Common myeloid progenitor, CD34-positive (primary cell): ENCODE data around the gene RAB11FIP4.
A peak's percentile ranks its signal among the peaks of the same experiment; 100 is the strongest.

Source experiments
- CTCF ChIA-PET: fragments of 350-600 bp; sonication (Branson Sonifier 250); formaldehyde crosslinking; loops from one replicate; lab custom pipeline; 2021; ENCODE audit warnings: antibody characterized with exemption; lab: Charles Lee
- POLR2A ChIA-PET: fragments of 350-600 bp; sonication (Branson Sonifier 250); formaldehyde crosslinking; loops from one replicate; lab custom pipeline; 2021; ENCODE audit warnings: antibody characterized with exemption; lab: Charles Lee
- DNase-seq, 3 donors: peaks; one replicate each; pipeline versions ENCODE4 v3.0.0 to v3.0.0-alpha.2; 2013
- H3K27ac ChIP-seq, 2 experiments: 1 replicate in 1 of 2; 2 replicates in 1 of 2; pipeline ENCODE4 v1.7.0; 2013; ENCODE audit warnings: inconsistent platforms in 2 of 2, low read length in 2 of 2, mild to moderate bottlenecking in 2 of 2, low read depth in 1 of 2, moderate library complexity in 1 of 2; ENCODE audit not compliant: severe bottlenecking in 2 of 2, insufficient read depth in 1 of 2, poor library complexity in 1 of 2
- H3K27me3 ChIP-seq, 5 experiments: replicated peaks in 2 of 5; 1 replicate in 3 of 5; 2 replicates in 2 of 5; pipeline versions ENCODE4 v1.6.1 to v1.7.0; 2013; ENCODE audit warnings: low read length in 4 of 5, mild to moderate bottlenecking in 2 of 5, moderate library complexity in 2 of 5, inconsistent platforms in 1 of 5; ENCODE audit not compliant: insufficient read depth in 5 of 5, control insufficient read depth in 4 of 5
- H3K36me3 ChIP-seq, 4 experiments: 1 replicate in 2 of 4; 2 replicates in 2 of 4; pipeline versions ENCODE4 v1.6.1 to v1.7.0; 2013; ENCODE audit warnings: low read length in 3 of 4, control low read depth in 1 of 4, mild to moderate bottlenecking in 1 of 4; ENCODE audit not compliant: control insufficient read depth in 4 of 4, insufficient read depth in 4 of 4
- H3K4me1 ChIP-seq, 4 experiments: 1 replicate in 3 of 4; 2 replicates in 1 of 4; pipeline versions ENCODE4 v1.6.1 to v1.7.1; 2013; ENCODE audit warnings: low read length in 3 of 4, mild to moderate bottlenecking in 3 of 4, control low read depth in 1 of 4, inconsistent platforms in 1 of 4, moderate library complexity in 1 of 4; ENCODE audit not compliant: control insufficient read depth in 4 of 4, insufficient read depth in 4 of 4; ENCODE audit errors: control extremely low read depth in 1 of 4
- H3K4me3 ChIP-seq, 7 experiments: 1 replicate in 4 of 7; 2 replicates in 3 of 7; pipeline versions ENCODE4 v1.5.1 to v1.7.0; 2013; ENCODE audit warnings: mild to moderate bottlenecking in 7 of 7, low read length in 6 of 7, moderate library complexity in 6 of 7, inconsistent platforms in 2 of 7, low read depth in 2 of 7, control low read depth in 1 of 7; ENCODE audit not compliant: insufficient read depth in 4 of 7, control insufficient read depth in 1 of 7; ENCODE audit errors: extremely low read depth in 1 of 7
- H3K9me3 ChIP-seq, 5 experiments: 1 replicate in 4 of 5; 2 replicates in 1 of 5; pipeline versions ENCODE4 v1.6.1 to v1.7.1; 2013; ENCODE audit warnings: low read length in 4 of 5, mild to moderate bottlenecking in 2 of 5, inconsistent platforms in 1 of 5, low read depth in 1 of 5, moderate library complexity in 1 of 5; ENCODE audit not compliant: control insufficient read depth in 4 of 5, insufficient read depth in 2 of 5; ENCODE audit errors: control extremely low read depth in 1 of 5
- WGBS: methylation state at CpG from one replicate; pipeline ENCODE4 v1.1.5; 2013; ENCODE audit not compliant: insufficient coverage; 5-methylcytosine and 5-hydroxymethylcytosine counted together

The RAB11FIP4 gene

DNA sequence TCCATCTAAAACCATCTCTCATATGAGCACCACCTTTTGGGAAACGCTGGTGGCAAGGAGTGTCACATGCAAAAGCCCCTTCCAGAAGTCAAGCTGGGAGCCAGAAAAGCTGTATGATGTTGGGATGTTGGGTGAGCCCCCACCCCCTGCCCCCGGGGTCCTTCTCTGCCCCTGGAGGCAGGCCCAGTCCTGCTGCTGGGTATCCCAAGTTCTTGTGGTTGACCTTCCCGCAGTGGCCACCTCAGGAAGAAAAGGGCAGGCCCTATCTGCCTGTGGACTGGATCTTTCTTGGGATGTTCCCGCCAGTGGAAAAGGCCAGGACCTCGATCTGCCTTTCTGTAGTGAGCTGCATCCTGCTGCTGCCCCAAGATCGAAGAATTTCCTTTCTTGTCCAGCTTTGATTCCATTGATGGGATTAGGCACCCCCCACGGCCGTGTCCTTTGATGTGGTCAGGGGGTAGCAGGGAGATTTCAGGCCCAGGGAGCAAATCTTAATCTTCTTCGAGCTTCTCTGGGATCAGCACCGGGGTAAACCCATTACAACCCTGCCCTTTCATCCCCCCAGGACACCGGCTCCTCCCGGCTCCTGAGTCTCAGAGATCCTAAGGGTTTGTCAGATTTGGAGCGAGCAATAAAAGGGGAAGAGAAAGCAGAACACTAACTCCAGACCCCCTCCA is 165.6 kb downstream of the RAB11FIP4 start:
- Histone ChIP-seq H3K36me3 (no peaks in the 10 kb centered on the region), H3K27me3 (peaks cover 2 to 19% (median 5%) of the 10 kb centered on the region in 5 experiments), H3K4me1 (peaks cover 1 to 32% (median 27%) of the 10 kb centered on the region in 4 experiments), H3K27ac (no peak overlapping the region), H3K4me3 (no peak overlapping the region), H3K9me3 (peaks cover 0 to 4% (median 0%) of the 10 kb centered on the region in 5 experiments)
- WGBS = 89% methylated on average over 12 of the region's 13 CpGs
- DNase-seq = no peak
- ChIA-PET CTCF (interaction anchor here (0.6 to 4.0 kb wide), 7 partner anchors 10 to 354 kb away, joined by 3 to 16 read pairs (median 3); no protein-coding TSS in a partner anchor), POLR2A (no interaction called here)

DNA sequence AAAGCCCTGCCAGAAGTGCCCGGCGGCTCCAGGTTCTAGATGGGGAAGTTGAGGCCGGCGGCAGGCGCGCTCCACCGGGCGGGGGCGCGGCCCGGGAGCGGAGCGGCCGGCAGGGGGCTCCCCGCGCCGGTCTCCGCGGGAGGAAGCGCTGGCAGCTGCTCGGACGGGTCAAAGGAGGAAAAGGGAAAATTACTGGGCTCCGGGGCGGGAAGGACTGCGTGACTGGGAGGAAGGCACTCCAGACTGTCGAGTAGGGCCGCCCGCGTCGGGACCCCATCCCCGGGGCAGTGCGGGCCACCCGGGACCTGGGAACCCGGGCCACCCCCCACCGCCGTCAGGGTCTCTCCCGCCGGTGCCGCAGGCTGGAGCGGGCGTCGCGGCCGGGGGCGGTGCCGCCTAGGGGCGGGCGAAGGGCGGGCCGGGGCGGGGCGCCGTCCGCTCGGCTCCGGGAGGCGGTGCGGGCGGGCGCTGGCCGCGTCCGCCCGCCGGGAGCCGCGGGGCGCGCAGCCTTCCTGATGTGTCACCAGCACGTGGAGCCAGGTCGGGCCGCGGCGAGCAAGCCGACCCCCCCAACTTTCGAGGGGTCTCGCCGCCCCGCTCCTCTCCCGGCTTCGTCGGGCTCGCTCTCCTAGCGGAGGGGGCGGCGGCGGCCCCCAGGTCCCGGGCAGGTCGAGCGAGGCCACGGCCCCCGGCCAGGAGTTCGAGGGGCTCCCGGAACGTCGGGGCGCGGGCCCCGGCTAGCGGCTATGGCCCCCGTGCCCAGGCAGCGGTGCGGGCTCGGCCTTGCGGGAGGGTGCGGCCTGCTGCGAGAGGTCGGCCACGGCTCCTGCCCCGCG is 167.5 kb downstream of the RAB11FIP4 start:
- peaks cover 2 to 19% (median 5%) of the 10 kb centered on the region in 5 experiments for H3K27me3 ChIP-seq

DNA sequence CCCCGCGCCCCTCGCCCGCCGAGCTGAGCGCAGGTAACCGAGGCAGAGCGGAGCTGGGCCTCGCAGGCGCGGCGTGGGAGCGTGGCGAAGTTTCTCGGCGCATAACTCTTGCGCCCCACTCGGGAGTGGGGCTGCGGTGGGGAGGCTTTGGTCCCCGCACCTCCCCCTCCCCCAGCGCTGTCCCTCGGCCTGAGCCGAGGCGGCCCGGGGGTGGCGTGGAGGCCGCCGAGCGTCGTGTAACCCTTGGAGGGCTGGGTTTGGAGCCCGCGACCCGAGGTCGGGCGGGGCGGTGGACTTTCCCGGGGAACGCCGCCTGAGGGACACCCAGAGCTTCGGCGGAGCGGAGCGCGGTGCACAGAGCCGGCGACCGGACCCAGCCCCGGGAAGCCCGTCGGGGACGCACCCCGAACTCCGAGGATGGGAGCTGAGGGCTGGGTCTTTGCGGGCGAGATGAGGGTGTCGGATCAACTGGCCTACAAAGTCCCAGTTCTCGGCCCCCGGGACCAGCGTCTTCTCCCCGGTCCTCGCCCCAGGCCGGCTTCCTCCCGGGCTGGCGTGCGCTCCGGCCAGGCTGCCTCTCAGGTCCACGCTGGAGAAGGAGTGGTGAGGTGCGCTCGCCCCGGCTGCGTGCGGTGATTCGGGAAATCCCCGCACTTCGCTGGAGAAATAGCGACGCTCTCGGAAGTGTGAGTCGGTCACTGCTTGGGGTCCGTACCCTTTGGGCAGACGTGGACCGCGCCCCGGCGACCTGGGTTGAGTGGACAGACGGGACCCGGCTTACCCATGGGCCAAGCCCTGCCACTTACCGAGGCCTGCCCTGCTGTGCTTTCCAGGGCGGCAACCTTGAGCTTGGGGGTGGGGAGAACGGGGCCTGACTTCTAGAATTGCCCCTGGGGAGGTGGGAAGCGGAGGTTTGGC is 168.4 kb downstream of the RAB11FIP4 start:
- no peak for DNase-seq
- 34% methylated on average over 75 of the region's 91 CpGs for WGBS
- Histone ChIP-seq H3K36me3 (no peaks in the 10 kb centered on the region), H3K4me1 (peaks cover 3 to 40% (median 31%) of the 10 kb centered on the region in 4 experiments), H3K4me3 (peak overlapping the region in 4 of 7 experiments; percentile 15 to 53 (median 46)), H3K27ac (no peak overlapping the region), H3K9me3 (peaks cover 0 to 4% (median 0%) of the 10 kb centered on the region in 5 experiments), H3K27me3 (peaks cover 2 to 19% (median 5%) of the 10 kb centered on the region in 5 experiments)
- ChIA-PET POLR2A (no interaction called here), CTCF (interaction anchor here (1.0 to 4.0 kb wide), 5 partner anchors 16 to 341 kb away, joined by 3 to 14 read pairs (median 4); partner anchors contain the start of gene UTP6)

More for the DNA sequence above, 167.5 kb downstream of the RAB11FIP4 start:
- under 1% methylated on average over 88 of the region's 111 CpGs for WGBS
- H3K4me3 ChIP-seq = peak overlapping the region; percentile 9 to 76 (median 53)
- peaks cover 0 to 4% (median 0%) of the 10 kb centered on the region in 5 experiments for H3K9me3 ChIP-seq
- peaks cover 3 to 36% (median 29%) of the 10 kb centered on the region in 4 experiments for H3K4me1 ChIP-seq
- H3K36me3 ChIP-seq = no peaks in the 10 kb centered on the region
- POLR2A ChIA-PET = no interaction called here
- CTCF ChIA-PET = interaction anchor here (1.0 to 4.0 kb wide), 7 partner anchors 15 to 342 kb away, joined by 3 to 16 read pairs (median 4); partner anchors contain the start of gene UTP6
- H3K27ac ChIP-seq = no peak overlapping the region
- DNase-seq = peak; percentile 47 to 68 (median 63)

DNA sequence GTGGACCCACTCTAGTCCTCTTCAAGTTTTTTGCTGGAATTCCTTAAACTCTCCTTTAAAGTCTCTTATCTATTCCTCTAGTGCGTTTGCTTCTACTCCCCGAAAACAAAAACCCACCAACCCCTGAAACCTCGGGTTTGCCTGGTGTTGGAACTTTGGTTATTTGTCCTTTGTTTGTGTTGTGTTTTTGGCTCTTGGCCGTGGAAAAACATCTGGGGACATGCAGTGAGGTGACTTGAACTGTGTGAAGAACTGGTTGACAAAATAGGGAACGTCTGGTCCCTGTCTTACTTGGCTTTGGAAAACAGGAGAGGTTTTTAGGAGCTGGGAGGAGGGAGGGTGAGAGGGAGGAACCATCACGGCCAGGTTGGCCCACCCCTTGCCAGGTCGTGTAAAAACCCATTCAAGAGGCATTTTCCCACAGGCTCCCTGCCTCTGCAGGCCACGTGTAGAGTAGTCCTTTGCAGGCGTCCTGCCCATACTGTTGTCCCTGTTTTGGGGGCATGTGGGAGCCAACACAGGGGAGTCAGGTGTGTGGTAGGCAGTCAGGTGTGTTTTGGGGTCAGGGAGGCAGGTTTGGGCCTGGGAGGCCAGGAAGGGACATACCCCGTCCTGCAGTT is 169.3 kb downstream of the RAB11FIP4 start:
- DNase-seq = no peak
- CTCF ChIA-PET = no interaction called here
- POLR2A ChIA-PET = no interaction called here
- peaks cover 2 to 19% (median 5%) of the 10 kb centered on the region in 5 experiments for H3K27me3 ChIP-seq
- H3K4me3 ChIP-seq = no peak overlapping the region
- H3K9me3 ChIP-seq = peaks cover 0 to 4% (median 0%) of the 10 kb centered on the region in 5 experiments
- H3K36me3 ChIP-seq = no peaks in the 10 kb centered on the region
- H3K27ac ChIP-seq = no peak overlapping the region
- WGBS = 93% methylated on average over 7 of the region's 10 CpGs
- H3K4me1 ChIP-seq = peaks cover 3 to 48% (median 37%) of the 10 kb centered on the region in 4 experiments

DNA sequence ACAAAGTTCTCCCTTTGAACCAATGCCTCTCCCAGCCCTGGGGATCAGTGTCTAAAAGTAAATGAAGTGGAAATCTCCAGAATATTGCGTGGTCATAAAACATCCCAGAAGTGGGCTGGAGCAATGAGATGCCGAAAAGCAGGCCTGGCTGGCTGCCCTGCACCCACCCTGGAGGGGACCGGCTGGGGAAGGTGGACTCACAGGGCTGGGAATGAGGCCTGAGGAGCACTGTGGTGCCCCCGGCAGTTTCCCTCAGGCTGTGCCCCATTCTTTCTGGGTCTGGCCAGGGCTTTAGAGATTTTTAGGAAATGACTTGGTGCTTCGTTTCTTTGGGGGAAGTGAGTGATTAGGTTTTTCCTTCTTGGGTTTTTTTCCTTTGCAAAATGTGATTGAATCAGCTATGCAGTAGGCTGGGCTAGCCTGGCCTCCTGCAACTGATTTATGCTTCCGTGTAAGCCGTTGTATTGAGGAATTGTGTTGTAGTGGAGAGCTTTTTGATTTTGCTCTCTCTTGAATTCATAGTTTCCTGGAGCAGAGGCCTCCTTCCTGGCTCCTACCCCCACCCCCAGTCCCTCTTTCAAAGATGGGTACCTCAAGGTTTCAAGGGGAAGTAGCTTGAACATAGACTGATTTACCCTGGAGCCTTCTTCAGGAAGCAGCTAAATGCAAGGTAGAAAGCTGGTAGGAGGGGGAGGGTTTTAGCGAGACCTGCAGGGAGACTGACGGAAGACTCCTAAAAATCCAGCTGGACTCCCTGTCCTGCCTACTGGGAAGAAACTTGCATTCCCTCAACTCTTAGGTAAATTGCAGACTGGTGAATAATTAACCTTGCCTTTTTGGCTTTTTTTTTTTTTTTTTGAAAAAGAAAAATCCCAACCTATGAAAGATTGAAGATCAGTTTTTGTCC is 170.2 kb downstream of the RAB11FIP4 start:
- DNase-seq = peak in 1 of 3 donors; percentile 16
- Histone ChIP-seq H3K4me1 (peaks cover 3 to 48% (median 37%) of the 10 kb centered on the region in 4 experiments), H3K4me3 (no peak overlapping the region), H3K36me3 (no peaks in the 10 kb centered on the region), H3K27ac (no peak overlapping the region), H3K9me3 (peaks cover 0 to 4% (median 0%) of the 10 kb centered on the region in 5 experiments), H3K27me3 (peaks cover 2 to 19% (median 5%) of the 10 kb centered on the region in 5 experiments)
- WGBS = 61% methylated on average over 6 of the region's 9 CpGs
- ChIA-PET CTCF (interaction anchor here (1.2 to 1.5 kb wide), 2 partner anchors 19 to 21 kb away, joined by 4 read pairs; no protein-coding TSS in a partner anchor), POLR2A (no interaction called here)
